ENCODE data around the gene GOLGA8M. TPM values are rescaled to one million over a fixed set of nuclear protein-coding genes. Genes with fewer than 3 reads are reported as not detected.
"Not testable (repeated sequence)": the region's sequence is repeated elsewhere in the genome, so short reads cannot be mapped to it uniquely, and the experiment has no call there.

Gene GOLGA8M
- total and polyA plus RNA-seq, 2 of the 4 experiments (the other 2 are of a cell fraction), result under 0.01 to 0.24 TPM

GRCh38 chr15:28702427-28702826 lies 9.8 kb downstream of the GOLGA8M start:
- H3K4me2 ChIP-seq (ENCODE audit: low read depth, low read length), result not testable (repeated sequence)

DNA sequence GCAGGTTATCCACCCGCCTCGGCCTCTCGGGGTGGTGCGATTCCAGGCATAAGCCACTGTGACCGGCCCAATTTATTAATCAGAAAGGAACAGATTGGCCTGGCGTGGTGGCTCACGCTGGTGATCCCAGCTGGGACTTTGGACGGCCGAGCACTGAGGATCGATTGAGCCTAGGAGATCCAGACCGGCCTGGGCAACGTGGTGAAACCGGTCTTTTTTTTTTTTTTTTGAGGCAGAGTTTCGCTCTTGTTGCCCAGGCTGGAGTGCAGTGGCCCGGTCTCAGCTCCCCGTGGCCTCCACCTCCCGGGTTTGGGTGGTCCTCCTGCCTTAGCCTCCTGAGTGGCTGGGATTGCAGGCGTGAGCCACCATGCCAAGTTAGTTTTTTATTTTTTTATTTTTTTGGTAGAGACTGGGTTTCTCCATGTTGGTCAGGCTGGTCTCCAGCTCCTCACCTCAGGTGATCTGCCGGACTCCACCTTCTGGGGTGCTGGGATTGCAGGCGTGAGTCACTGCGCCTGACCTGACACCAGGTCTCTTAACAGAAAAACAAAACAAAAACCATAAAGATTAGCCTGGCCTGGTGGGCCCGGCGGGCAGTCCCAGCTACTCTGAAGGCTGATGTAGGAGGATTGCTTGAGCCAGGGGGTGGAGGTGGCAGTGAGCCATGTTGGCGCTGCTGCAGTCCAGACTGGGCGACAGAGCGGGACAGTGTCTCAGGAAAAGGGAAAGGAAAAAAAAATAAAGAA lies 18.0 kb downstream of the GOLGA8M start:
- intact Hi-C loops (cut with micrococcal nuclease); H2BK5ac ChIP-seq (ENCODE audit: low read depth, low read length, poor library complexity, severe bottlenecking); in situ Hi-C loops (cut with MboI; ENCODE audit: low sequenced_read_pairs); H3K4ac ChIP-seq (ENCODE audit: low read depth, low read length); H3K4me1 ChIP-seq (ENCODE audit: control insufficient read depth, insufficient read depth, low read length); H2BK20ac ChIP-seq (ENCODE audit: low read depth, low read length); dilution Hi-C loops (cut with HindIII; ENCODE audit: low sequenced_read_pairs, unreplicated experiment); POLR2A ChIA-PET (ENCODE audit: unreplicated experiment); ATAC-seq (ENCODE audit: low read depth); H3K9ac ChIP-seq (ENCODE audit: low read depth, low read length); BruUV-seq (replicated peaks); DNase-seq; H3K36me3 ChIP-seq (ENCODE audit: control insufficient read depth, insufficient read depth, low read length); H4K20me1 ChIP-seq (ENCODE audit: insufficient read depth, low read length); H3K14ac ChIP-seq (replicated peaks; ENCODE audit: low read depth, low read length); H2AFZ ChIP-seq (replicated peaks; ENCODE audit: low read length, poor library complexity); H3K56ac ChIP-seq (ENCODE audit: extremely low read depth, insufficient read depth, low read length); H3K4me2 ChIP-seq (ENCODE audit: low read depth, low read length); H3K27me3 ChIP-seq (ENCODE audit: control insufficient read depth, insufficient read depth, low read length); H2BK15ac ChIP-seq (ENCODE audit: low read depth, low read length); H2AK9ac ChIP-seq (replicated peaks; ENCODE audit: low read depth, low read length, poor library complexity); H3K79me1 ChIP-seq (ENCODE audit: low read depth in 1 of 2, low read length in 2 of 2); H2AK5ac ChIP-seq (ENCODE audit: low read depth, low read length); CTCF ChIA-PET; H2BK120ac ChIP-seq (ENCODE audit: low read depth, low read length); H4K91ac ChIP-seq (ENCODE audit: insufficient read depth, low read depth, low read length); H3K23ac ChIP-seq (ENCODE audit: low read depth, low read length); H3K4me3 ChIP-seq (ENCODE audit: insufficient read depth, low read depth, low read length); H4K5ac ChIP-seq (ENCODE audit: low read depth, low read length); H3K27ac ChIP-seq (ENCODE audit: insufficient read depth, low read length); H3K9me1 ChIP-seq (ENCODE audit: insufficient read depth, low read length); H3K18ac ChIP-seq (ENCODE audit: low read depth, low read length); H4K8ac ChIP-seq (ENCODE audit: low read depth in 2 of 2, low read length in 2 of 2); H3K9me3 ChIP-seq (ENCODE audit: control insufficient read depth, insufficient read depth, low read length): not testable (repeated sequence)
- 98% methylated on average over 8 of the region's 26 CpGs; no CpG with 5 or more reads in 1 of the 2 experiments for WGBS, 2 experiments (ENCODE audit: extremely low coverage in 2 of 2, insufficient read length in 1 of 2)

More at GRCh38 chr15:28702427-28702826, 9.8 kb downstream of the GOLGA8M start:
- H2BK120ac ChIP-seq (ENCODE audit: low read depth, low read length); H2AK5ac ChIP-seq (ENCODE audit: low read depth, low read length); H3K79me1 ChIP-seq (ENCODE audit: low read depth in 1 of 2, low read length in 2 of 2); H3K18ac ChIP-seq (ENCODE audit: low read depth, low read length); H4K91ac ChIP-seq (ENCODE audit: insufficient read depth, low read depth, low read length); H3K9me3 ChIP-seq (ENCODE audit: control insufficient read depth, insufficient read depth, low read length); H3K9me1 ChIP-seq (ENCODE audit: insufficient read depth, low read length); H3K27me3 ChIP-seq (ENCODE audit: control insufficient read depth, insufficient read depth, low read length); H3K56ac ChIP-seq (ENCODE audit: extremely low read depth, insufficient read depth, low read length); in situ Hi-C loops (cut with MboI; ENCODE audit: low sequenced_read_pairs); H4K5ac ChIP-seq (ENCODE audit: low read depth, low read length); H3K14ac ChIP-seq (replicated peaks; ENCODE audit: low read depth, low read length); H3K4me3 ChIP-seq (ENCODE audit: insufficient read depth, low read depth, low read length); H2BK15ac ChIP-seq (ENCODE audit: low read depth, low read length); H3K27ac ChIP-seq (ENCODE audit: insufficient read depth, low read length); H3K36me3 ChIP-seq (ENCODE audit: control insufficient read depth, insufficient read depth, low read length); H4K8ac ChIP-seq (ENCODE audit: low read depth in 2 of 2, low read length in 2 of 2); dilution Hi-C loops (cut with HindIII; ENCODE audit: low sequenced_read_pairs, unreplicated experiment); H2AK9ac ChIP-seq (replicated peaks; ENCODE audit: low read depth, low read length, poor library complexity); H3K4ac ChIP-seq (ENCODE audit: low read depth, low read length); H3K9ac ChIP-seq (ENCODE audit: low read depth, low read length); H2AFZ ChIP-seq (replicated peaks; ENCODE audit: low read length, poor library complexity); intact Hi-C loops (cut with micrococcal nuclease); BruUV-seq (replicated peaks); H3K23ac ChIP-seq (ENCODE audit: low read depth, low read length); H4K20me1 ChIP-seq (ENCODE audit: insufficient read depth, low read length); ATAC-seq (ENCODE audit: low read depth); POLR2A ChIA-PET (ENCODE audit: unreplicated experiment); H3K4me1 ChIP-seq (ENCODE audit: control insufficient read depth, insufficient read depth, low read length); H2BK20ac ChIP-seq (ENCODE audit: low read depth, low read length); DNase-seq; H2BK5ac ChIP-seq (ENCODE audit: low read depth, low read length, poor library complexity, severe bottlenecking); CTCF ChIA-PET: not testable (repeated sequence)
- no CpG with 5 or more reads among the region's 11 CpGs for whole genome bisulfite sequencing, 2 experiments (ENCODE audit: extremely low coverage in 2 of 2, insufficient read length in 1 of 2)

Measured in IMR-90 (cell line).